Measurements from ENCODE around the gene ROGDI. TPM values are rescaled to one million over a fixed set of nuclear protein-coding genes. Genes with fewer than 3 reads are reported as not detected.

ROGDI gene
- 25.0 to 32.1 TPM (median 31.1 TPM) in 3 replicates for total RNA-seq (2021)
- percentile 49 among the genes with signal in this experiment for Bru-seq, nascent RNA
- long read RNA-seq, experiment 1, transcript ROGDI-201 (11 exons, 1,735 nt), result major isoform, 76 of 134 reads
- long read RNA-seq, experiment 1, partial matches to known transcripts, result 19 of 134 reads
- long read RNA-seq, experiment 1, other reads (novel, unspliced or antisense), result 35 of 134 reads
- long read RNA-seq, experiment 2, partial matches to known transcripts, result 11 of 32 reads
- long read RNA-seq, experiment 2, other reads (novel, unspliced or antisense), result 17 of 32 reads
- long read RNA-seq, experiment 3, transcript ROGDI-201 (11 exons, 1,735 nt), result major isoform, 6 of 20 reads
- long read RNA-seq, experiment 3, partial matches to known transcripts, result 10 of 20 reads
- long read RNA-seq, experiment 3, other reads (novel, unspliced or antisense), result 4 of 20 reads

GRCh38 chr16:4801962-4802658 lies at the start of gene ROGDI:
TSS of gene ROGDI (minus strand) at chr16:4802633. CDS start at chr16:4802571, 62 bp downstream.
- CTCF ChIA-PET, result interaction anchor here (0.5 to 2.5 kb wide), 11 partner anchors 12 to 168 kb away, joined by 3 to 11 read pairs (median 3); partner anchors contain the start of genes ANKS3, DNAAF8 and NUDT16L1
- peaks cover 18% of the 10 kb centered on the region for H3K4me1 Mint-ChIP-seq

GRCh38 chr16:4850211-4850610 lies 47.8 kb upstream of the ROGDI start:
- Mint-ChIP-seq H3K4me1 (peaks cover 30% of the 10 kb centered on the region), H3K27ac (0 out of 2 replicates have a peak overlapping the region, but pooled peaks have one; percentile 41), H3K4me3 (peak overlapping the region; percentile 34; the same call in 1 of the 2 replicates), H3K27me3 (ENCODE audit: low read depth) (no peaks in the 10 kb centered on the region), H3K36me3 (peaks cover 35% of the 10 kb centered on the region), H3K9me3 (no peaks in the 10 kb centered on the region)
- DNase-seq (ENCODE audit: low spot score), result no peak
- ChIA-PET POLR2A (no interaction called here), CTCF (interaction anchor here (1.1 kb wide), 1 partner anchor 106 kb away, joined by 3 read pairs; no protein-coding TSS in a partner anchor)
- no peak for ATAC-seq
- TF ChIP-seq CREB1 (CRISPR knock-in tag; IDR thresholded peaks at IDR 0.05) (no peak), PRRX2 (CRISPR knock-in tag; IDR thresholded peaks at IDR 0.05) (no peak), KAT7 (CRISPR knock-in tag; IDR thresholded peaks at IDR 0.05; ENCODE audit: borderline replicate concordance) (no peak), USF1 (CRISPR knock-in tag; IDR thresholded peaks at IDR 0.05) (no peak), ZNF671 (CRISPR knock-in tag; IDR thresholded peaks at IDR 0.05) (no peak), CBFB (CRISPR knock-in tag; IDR thresholded peaks at IDR 0.05; ENCODE audit: low read depth) (no peak), FOXP1 (CRISPR knock-in tag; IDR thresholded peaks at IDR 0.05; ENCODE audit: borderline replicate concordance) (no peak)
- TF ChIP-seq, protein P1, sequence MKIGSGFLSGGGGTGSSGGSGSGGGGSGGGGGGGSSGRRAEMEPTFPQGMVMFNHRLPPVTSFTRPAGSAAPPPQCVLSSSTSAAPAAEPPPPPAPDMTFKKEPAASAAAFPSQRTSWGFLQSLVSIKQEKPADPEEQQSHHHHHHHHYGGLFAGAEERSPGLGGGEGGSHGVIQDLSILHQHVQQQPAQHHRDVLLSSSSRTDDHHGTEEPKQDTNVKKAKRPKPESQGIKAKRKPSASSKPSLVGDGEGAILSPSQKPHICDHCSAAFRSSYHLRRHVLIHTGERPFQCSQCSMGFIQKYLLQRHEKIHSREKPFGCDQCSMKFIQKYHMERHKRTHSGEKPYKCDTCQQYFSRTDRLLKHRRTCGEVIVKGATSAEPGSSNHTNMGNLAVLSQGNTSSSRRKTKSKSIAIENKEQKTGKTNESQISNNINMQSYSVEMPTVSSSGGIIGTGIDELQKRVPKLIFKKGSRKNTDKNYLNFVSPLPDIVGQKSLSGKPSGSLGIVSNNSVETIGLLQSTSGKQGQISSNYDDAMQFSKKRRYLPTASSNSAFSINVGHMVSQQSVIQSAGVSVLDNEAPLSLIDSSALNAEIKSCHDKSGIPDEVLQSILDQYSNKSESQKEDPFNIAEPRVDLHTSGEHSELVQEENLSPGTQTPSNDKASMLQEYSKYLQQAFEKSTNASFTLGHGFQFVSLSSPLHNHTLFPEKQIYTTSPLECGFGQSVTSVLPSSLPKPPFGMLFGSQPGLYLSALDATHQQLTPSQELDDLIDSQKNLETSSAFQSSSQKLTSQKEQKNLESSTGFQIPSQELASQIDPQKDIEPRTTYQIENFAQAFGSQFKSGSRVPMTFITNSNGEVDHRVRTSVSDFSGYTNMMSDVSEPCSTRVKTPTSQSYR (CRISPR knock-in tag; IDR thresholded peaks at IDR 0.05), result no peak

More at GRCh38 chr16:4801962-4802658, at the start of gene ROGDI:
- ATAC-seq, result peak; percentile 71
- TF ChIP-seq FOXP1 (CRISPR knock-in tag; IDR thresholded peaks at IDR 0.05; ENCODE audit: borderline replicate concordance) (peak; percentile 82; the same call in 1 of the 2 replicates), ZNF138 (CRISPR knock-in tag; conservative IDR thresholded peaks at IDR 0.05) (no peak), IRF1 (CRISPR knock-in tag; IDR thresholded peaks at IDR 0.05) (0 out of 2 replicates have a peak, but pooled peaks have one; percentile 17), SOX15 (CRISPR knock-in tag; IDR thresholded peaks at IDR 0.05) (no peak), GABPB1 (CRISPR knock-in tag; IDR thresholded peaks at IDR 0.05) (no peak), ETV6 (CRISPR knock-in tag; IDR thresholded peaks at IDR 0.05) (0 out of 2 replicates have a peak, but pooled peaks have one; percentile 35), ZNF671 (CRISPR knock-in tag; IDR thresholded peaks at IDR 0.05) (no peak)
- TF ChIP-seq, protein P2, sequence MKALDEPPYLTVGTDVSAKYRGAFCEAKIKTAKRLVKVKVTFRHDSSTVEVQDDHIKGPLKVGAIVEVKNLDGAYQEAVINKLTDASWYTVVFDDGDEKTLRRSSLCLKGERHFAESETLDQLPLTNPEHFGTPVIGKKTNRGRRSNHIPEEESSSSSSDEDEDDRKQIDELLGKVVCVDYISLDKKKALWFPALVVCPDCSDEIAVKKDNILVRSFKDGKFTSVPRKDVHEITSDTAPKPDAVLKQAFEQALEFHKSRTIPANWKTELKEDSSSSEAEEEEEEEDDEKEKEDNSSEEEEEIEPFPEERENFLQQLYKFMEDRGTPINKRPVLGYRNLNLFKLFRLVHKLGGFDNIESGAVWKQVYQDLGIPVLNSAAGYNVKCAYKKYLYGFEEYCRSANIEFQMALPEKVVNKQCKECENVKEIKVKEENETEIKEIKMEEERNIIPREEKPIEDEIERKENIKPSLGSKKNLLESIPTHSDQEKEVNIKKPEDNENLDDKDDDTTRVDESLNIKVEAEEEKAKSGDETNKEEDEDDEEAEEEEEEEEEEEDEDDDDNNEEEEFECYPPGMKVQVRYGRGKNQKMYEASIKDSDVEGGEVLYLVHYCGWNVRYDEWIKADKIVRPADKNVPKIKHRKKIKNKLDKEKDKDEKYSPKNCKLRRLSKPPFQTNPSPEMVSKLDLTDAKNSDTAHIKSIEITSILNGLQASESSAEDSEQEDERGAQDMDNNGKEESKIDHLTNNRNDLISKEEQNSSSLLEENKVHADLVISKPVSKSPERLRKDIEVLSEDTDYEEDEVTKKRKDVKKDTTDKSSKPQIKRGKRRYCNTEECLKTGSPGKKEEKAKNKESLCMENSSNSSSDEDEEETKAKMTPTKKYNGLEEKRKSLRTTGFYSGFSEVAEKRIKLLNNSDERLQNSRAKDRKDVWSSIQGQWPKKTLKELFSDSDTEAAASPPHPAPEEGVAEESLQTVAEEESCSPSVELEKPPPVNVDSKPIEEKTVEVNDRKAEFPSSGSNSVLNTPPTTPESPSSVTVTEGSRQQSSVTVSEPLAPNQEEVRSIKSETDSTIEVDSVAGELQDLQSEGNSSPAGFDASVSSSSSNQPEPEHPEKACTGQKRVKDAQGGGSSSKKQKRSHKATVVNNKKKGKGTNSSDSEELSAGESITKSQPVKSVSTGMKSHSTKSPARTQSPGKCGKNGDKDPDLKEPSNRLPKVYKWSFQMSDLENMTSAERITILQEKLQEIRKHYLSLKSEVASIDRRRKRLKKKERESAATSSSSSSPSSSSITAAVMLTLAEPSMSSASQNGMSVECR (CRISPR knock-in tag; IDR thresholded peaks at IDR 0.05; ENCODE audit: borderline replicate concordance), result peak; percentile 76; the same call in 1 of the 2 replicates
- TF ChIP-seq, protein P3, sequence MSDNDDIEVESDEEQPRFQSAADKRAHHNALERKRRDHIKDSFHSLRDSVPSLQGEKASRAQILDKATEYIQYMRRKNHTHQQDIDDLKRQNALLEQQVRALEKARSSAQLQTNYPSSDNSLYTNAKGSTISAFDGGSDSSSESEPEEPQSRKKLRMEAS (CRISPR knock-in tag; IDR thresholded peaks at IDR 0.05), result peak; percentile 65; the same call in 1 of the 2 replicates
- TF ChIP-seq, protein P4, sequence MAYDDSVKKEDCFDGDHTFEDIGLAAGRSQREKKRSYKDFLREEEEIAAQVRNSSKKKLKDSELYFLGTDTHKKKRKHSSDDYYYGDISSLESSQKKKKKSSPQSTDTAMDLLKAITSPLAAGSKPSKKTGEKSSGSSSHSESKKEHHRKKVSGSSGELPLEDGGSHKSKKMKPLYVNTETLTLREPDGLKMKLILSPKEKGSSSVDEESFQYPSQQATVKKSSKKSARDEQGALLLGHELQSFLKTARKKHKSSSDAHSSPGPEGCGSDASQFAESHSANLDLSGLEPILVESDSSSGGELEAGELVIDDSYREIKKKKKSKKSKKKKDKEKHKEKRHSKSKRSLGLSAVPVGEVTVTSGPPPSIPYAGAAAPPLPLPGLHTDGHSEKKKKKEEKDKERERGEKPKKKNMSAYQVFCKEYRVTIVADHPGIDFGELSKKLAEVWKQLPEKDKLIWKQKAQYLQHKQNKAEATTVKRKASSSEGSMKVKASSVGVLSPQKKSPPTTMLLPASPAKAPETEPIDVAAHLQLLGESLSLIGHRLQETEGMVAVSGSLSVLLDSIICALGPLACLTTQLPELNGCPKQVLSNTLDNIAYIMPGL (CRISPR knock-in tag; IDR thresholded peaks at IDR 0.05), result no peak
- H3K27ac Mint-ChIP-seq, result peak within 1 kb of the TSS; percentile 63
- H3K36me3 Mint-ChIP-seq, result peaks cover 12% of the 10 kb centered on the region
- POLR2A ChIA-PET, result interaction anchor here (0.5 to 2.8 kb wide), 5 partner anchors 9 to 157 kb away, joined by 3 to 16 read pairs (median 7); partner anchors contain the start of genes ANKS3, DNAAF8, SEPTIN12 and ZNF500
- peak within 1 kb of the TSS; percentile 78 for H3K4me3 Mint-ChIP-seq
- DNase-seq (ENCODE audit: low spot score), result peak; percentile 92
- no peaks in the 10 kb centered on the region for H3K9me3 Mint-ChIP-seq
- no peaks in the 10 kb centered on the region for H3K27me3 Mint-ChIP-seq (ENCODE audit: low read depth)
